ENCODE measurements around the gene RBM33. TPM values are rescaled to one million over a fixed set of nuclear protein-coding genes. Genes with fewer than 3 reads are reported as not detected.

RBM33 gene
- polyA plus RNA-seq, 2 of the 4 experiments (the other 2 are of a cell fraction) = 21.7 to 21.9 TPM

DNA sequence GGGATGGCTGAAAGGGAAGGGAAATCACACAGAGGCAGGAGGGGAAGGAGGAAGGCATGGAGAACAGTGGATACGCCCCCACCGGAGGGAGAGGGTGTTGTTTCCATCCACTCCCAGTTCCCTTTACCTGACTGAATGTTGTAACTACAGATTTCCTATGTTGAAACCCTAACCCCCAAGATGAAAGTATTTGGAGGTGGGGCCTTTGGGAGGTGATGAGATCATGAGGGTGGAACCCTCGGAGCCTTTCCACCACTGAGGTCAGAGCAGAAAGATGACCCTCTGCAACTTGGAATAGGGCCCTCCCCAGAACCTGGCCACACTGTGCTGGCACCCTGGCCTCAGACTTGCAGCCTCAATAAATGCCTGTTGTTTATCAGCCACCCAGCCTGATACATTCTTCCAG is 49.5 kb upstream of the RBM33 start:
- CTCF ChIA-PET = interaction anchor here (1.2 to 12.8 kb wide), 3 partner anchors 10 to 173 kb away, joined by 4 to 200 read pairs (median 6); no protein-coding TSS in a partner anchor
- WGBS (ENCODE audit: missing lambda C conversion rate) = 67% methylated on average over 3 of the region's 3 CpGs
- H3K4me3 ChIP-seq = no peak overlapping the region
- H3K9me3 ChIP-seq = no peaks in the 10 kb centered on the region
- no peak overlapping the region for H3K4me2 ChIP-seq
- TF ChIP-seq, protein P1, sequence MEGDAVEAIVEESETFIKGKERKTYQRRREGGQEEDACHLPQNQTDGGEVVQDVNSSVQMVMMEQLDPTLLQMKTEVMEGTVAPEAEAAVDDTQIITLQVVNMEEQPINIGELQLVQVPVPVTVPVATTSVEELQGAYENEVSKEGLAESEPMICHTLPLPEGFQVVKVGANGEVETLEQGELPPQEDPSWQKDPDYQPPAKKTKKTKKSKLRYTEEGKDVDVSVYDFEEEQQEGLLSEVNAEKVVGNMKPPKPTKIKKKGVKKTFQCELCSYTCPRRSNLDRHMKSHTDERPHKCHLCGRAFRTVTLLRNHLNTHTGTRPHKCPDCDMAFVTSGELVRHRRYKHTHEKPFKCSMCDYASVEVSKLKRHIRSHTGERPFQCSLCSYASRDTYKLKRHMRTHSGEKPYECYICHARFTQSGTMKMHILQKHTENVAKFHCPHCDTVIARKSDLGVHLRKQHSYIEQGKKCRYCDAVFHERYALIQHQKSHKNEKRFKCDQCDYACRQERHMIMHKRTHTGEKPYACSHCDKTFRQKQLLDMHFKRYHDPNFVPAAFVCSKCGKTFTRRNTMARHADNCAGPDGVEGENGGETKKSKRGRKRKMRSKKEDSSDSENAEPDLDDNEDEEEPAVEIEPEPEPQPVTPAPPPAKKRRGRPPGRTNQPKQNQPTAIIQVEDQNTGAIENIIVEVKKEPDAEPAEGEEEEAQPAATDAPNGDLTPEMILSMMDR (IDR thresholded peaks at IDR 0.05) = no peak
- TF ChIP-seq ELK1 (IDR thresholded peaks at IDR 0.05; ENCODE audit: low read depth, low read length) (no peak), EP300 (IDR thresholded peaks at IDR 0.05) (no peak), ZNF302 (CRISPR knock-in tag; IDR thresholded peaks at IDR 0.05) (no peak), TP53 (CRISPR knock-in tag; IDR thresholded peaks at IDR 0.05) (no peak), FOSL2 (IDR thresholded peaks at IDR 0.05) (no peak), FOSL2 (CRISPR knock-in tag; IDR thresholded peaks at IDR 0.05) (no peak), E2F6 (IDR thresholded peaks at IDR 0.05; ENCODE audit: borderline replicate concordance, low read depth) (no peak)
- H3K4me1 ChIP-seq = peaks cover 47% of the 10 kb centered on the region
- FAIRE-seq = no peak
- H3K27ac ChIP-seq = peak overlapping the region; percentile 5 to 78; a peak in 3 of 6 replicates
- POLR2A ChIA-PET = no interaction called here
- no peak for ATAC-seq
- no peak for DNase-seq (ENCODE audit: low read depth in 1 of 2, low spot score in 1 of 2)

GRCh38 chr7:155597753-155598140 is 46.7 kb upstream of the RBM33 start:
- ATAC-seq (peak in 1 of 2 experiments; percentile 42; a peak in 3 of 6 replicates), FAIRE-seq (no peak), DNase-seq (ENCODE audit: low read depth in 1 of 2, low spot score in 1 of 2) (peak in 1 of 2 experiments; percentile 39)
- no peak for TF ChIP-seq PBX3 (IDR thresholded peaks at IDR 0.05)
- no peak for TF ChIP-seq HOXA7 (CRISPR knock-in tag; IDR thresholded peaks at IDR 0.05)
- no peak for TF ChIP-seq JUNB (IDR thresholded peaks at IDR 0.05)
- TF ChIP-seq HOXB5 (CRISPR knock-in tag; IDR thresholded peaks at IDR 0.05) = no peak
- no peak for TF ChIP-seq EHMT2 (IDR thresholded peaks at IDR 0.05; ENCODE audit: low read depth)
- no peak for TF ChIP-seq CHD4 (IDR thresholded peaks at IDR 0.05; ENCODE audit: borderline replicate concordance)
- TF ChIP-seq TP53 (CRISPR knock-in tag; IDR thresholded peaks at IDR 0.05) = no peak
- TF ChIP-seq ZNF302 (CRISPR knock-in tag; IDR thresholded peaks at IDR 0.05) = no peak
- no peak for TF ChIP-seq NPAS2 (CRISPR knock-in tag; IDR thresholded peaks at IDR 0.05; ENCODE audit: borderline replicate concordance)
- TF ChIP-seq, protein P1 (IDR thresholded peaks at IDR 0.05) = no peak
- TF ChIP-seq, protein P2, sequence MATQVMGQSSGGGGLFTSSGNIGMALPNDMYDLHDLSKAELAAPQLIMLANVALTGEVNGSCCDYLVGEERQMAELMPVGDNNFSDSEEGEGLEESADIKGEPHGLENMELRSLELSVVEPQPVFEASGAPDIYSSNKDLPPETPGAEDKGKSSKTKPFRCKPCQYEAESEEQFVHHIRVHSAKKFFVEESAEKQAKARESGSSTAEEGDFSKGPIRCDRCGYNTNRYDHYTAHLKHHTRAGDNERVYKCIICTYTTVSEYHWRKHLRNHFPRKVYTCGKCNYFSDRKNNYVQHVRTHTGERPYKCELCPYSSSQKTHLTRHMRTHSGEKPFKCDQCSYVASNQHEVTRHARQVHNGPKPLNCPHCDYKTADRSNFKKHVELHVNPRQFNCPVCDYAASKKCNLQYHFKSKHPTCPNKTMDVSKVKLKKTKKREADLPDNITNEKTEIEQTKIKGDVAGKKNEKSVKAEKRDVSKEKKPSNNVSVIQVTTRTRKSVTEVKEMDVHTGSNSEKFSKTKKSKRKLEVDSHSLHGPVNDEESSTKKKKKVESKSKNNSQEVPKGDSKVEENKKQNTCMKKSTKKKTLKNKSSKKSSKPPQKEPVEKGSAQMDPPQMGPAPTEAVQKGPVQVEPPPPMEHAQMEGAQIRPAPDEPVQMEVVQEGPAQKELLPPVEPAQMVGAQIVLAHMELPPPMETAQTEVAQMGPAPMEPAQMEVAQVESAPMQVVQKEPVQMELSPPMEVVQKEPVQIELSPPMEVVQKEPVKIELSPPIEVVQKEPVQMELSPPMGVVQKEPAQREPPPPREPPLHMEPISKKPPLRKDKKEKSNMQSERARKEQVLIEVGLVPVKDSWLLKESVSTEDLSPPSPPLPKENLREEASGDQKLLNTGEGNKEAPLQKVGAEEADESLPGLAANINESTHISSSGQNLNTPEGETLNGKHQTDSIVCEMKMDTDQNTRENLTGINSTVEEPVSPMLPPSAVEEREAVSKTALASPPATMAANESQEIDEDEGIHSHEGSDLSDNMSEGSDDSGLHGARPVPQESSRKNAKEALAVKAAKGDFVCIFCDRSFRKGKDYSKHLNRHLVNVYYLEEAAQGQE (IDR thresholded peaks at IDR 0.05) = no peak
- TF ChIP-seq TFCP2L1 (CRISPR knock-in tag; IDR thresholded peaks at IDR 0.05) = no peak
- no peak for TF ChIP-seq FOXS1 (CRISPR knock-in tag; IDR thresholded peaks at IDR 0.05)
- ChIA-PET CTCF (interaction anchor here (1.1 to 12.8 kb wide), 20 partner anchors 8 to 670 kb away, joined by 3 to 200 read pairs (median 15); no protein-coding TSS in a partner anchor), POLR2A (no interaction called here)
- Histone ChIP-seq H3K4me1 (peaks cover 32% of the 10 kb centered on the region), H3K9me3 (no peaks in the 10 kb centered on the region), H3K4me2 (peak overlapping the region; percentile 77), H3K27ac (peak overlapping the region; percentile 55 to 76; a peak in 5 of 6 replicates), H3K4me3 (no peak overlapping the region)
- 50% methylated on average over 1 of the region's 1 CpG for WGBS (ENCODE audit: missing lambda C conversion rate)

All from A549 (cell line).